ENCODE results near the gene THAP10.

Gene THAP10

GRCh38 chr15:70854666-70854976, 37.6 kb downstream of the THAP10 start:
- Histone ChIP-seq H3K27ac (ENCODE audit: insufficient read depth, low read depth, low read length, poor library complexity, severe bottlenecking) (no peak overlapping the region), H3K4me1 (ENCODE audit: control insufficient read depth, insufficient read depth, low read length) (no peaks in the 10 kb centered on the region), H3K9me3 (ENCODE audit: control insufficient read depth, low read length) (no peaks in the 10 kb centered on the region), H3K27me3 (ENCODE audit: control insufficient read depth, insufficient read depth, low read length, poor library complexity, severe bottlenecking) (peaks cover 14% of the 10 kb centered on the region), H3K36me3 (ENCODE audit: control insufficient read depth, insufficient read depth, low read length) (no peaks in the 10 kb centered on the region), H3K4me3 (ENCODE audit: insufficient read depth, low read depth, low read length) (peak overlapping the region; percentile 81)
- WGBS, 2 experiments: 61 to 62% methylated on average over 4 of the region's 4 CpGs

- peaks cover 14% of the 10 kb centered on the region for H3K27me3 ChIP-seq (ENCODE audit: control insufficient read depth, insufficient read depth, low read length, poor library complexity, severe bottlenecking)
- H3K4me3 ChIP-seq (ENCODE audit: insufficient read depth, low read depth, low read length): peak within 1 kb of the TSS; percentile 81
- no peaks in the 10 kb centered on the region for H3K36me3 ChIP-seq (ENCODE audit: control insufficient read depth, insufficient read depth, low read length)
- no peaks in the 10 kb centered on the region for H3K4me1 ChIP-seq (ENCODE audit: control insufficient read depth, insufficient read depth, low read length)
- no peaks in the 10 kb centered on the region for H3K9me3 ChIP-seq (ENCODE audit: control insufficient read depth, low read length)
- WGBS, 2 experiments: 1% methylated on average over 78 of the region's 78 CpGs
- H3K27ac ChIP-seq (ENCODE audit: insufficient read depth, low read depth, low read length, poor library complexity, severe bottlenecking): no peak within 1 kb of the TSS
These were observed 38.1 kb downstream of the THAP10 start, which contains the start of gene LARP6 for GRCh38 chr15:70853973-70854665. TSS of gene LARP6 (minus strand) at chr15:70854157. CDS start at chr15:70854088, 69 bp downstream.

- no peak overlapping the region for H3K27ac ChIP-seq (ENCODE audit: insufficient read depth, low read depth, low read length, poor library complexity, severe bottlenecking)
- no peaks in the 10 kb centered on the region for H3K4me1 ChIP-seq (ENCODE audit: control insufficient read depth, insufficient read depth, low read length)
- no peaks in the 10 kb centered on the region for H3K9me3 ChIP-seq (ENCODE audit: control insufficient read depth, low read length)
- H3K27me3 ChIP-seq (ENCODE audit: control insufficient read depth, insufficient read depth, low read length, poor library complexity, severe bottlenecking): peaks cover 14% of the 10 kb centered on the region
- H3K36me3 ChIP-seq (ENCODE audit: control insufficient read depth, insufficient read depth, low read length): no peaks in the 10 kb centered on the region
- peak overlapping the region; percentile 81 for H3K4me3 ChIP-seq (ENCODE audit: insufficient read depth, low read depth, low read length)
- WGBS, 2 experiments: 1% methylated on average over 54 of the region's 54 CpGs
These were observed 38.8 kb downstream of the THAP10 start for GRCh38 chr15:70853318-70853972.

GRCh38 chr15:70852501-70853317, 39.5 kb downstream of the THAP10 start:
- 68 to 74% methylated on average over 9 of the region's 11 CpGs for WGBS, 2 experiments
- peaks cover 14% of the 10 kb centered on the region for H3K27me3 ChIP-seq (ENCODE audit: control insufficient read depth, insufficient read depth, low read length, poor library complexity, severe bottlenecking)
- no peak overlapping the region for H3K27ac ChIP-seq (ENCODE audit: insufficient read depth, low read depth, low read length, poor library complexity, severe bottlenecking)
- H3K36me3 ChIP-seq (ENCODE audit: control insufficient read depth, insufficient read depth, low read length): no peaks in the 10 kb centered on the region
- H3K4me3 ChIP-seq (ENCODE audit: insufficient read depth, low read depth, low read length): peak overlapping the region; percentile 81
- no peaks in the 10 kb centered on the region for H3K9me3 ChIP-seq (ENCODE audit: control insufficient read depth, low read length)
- H3K4me1 ChIP-seq (ENCODE audit: control insufficient read depth, insufficient read depth, low read length): no peaks in the 10 kb centered on the region

- Histone ChIP-seq H3K9me3 (ENCODE audit: control insufficient read depth, low read length) (no peaks in the 10 kb centered on the region), H3K36me3 (ENCODE audit: control insufficient read depth, insufficient read depth, low read length) (no peaks in the 10 kb centered on the region), H3K4me1 (ENCODE audit: control insufficient read depth, insufficient read depth, low read length) (no peaks in the 10 kb centered on the region), H3K27me3 (ENCODE audit: control insufficient read depth, insufficient read depth, low read length, poor library complexity, severe bottlenecking) (peaks cover 14% of the 10 kb centered on the region), H3K4me3 (ENCODE audit: insufficient read depth, low read depth, low read length) (no peak overlapping the region), H3K27ac (ENCODE audit: insufficient read depth, low read depth, low read length, poor library complexity, severe bottlenecking) (no peak overlapping the region)
- 95% methylated on average over 6 of the region's 6 CpGs for WGBS, 2 experiments
These were observed 40.3 kb downstream of the THAP10 start for GRCh38 chr15:70851889-70852288.

GRCh38 chr15:70845602-70846360, 46.5 kb downstream of the THAP10 start:
- 95 to 96% methylated on average over 6 of the region's 6 CpGs for WGBS, 2 experiments
- H3K4me1 ChIP-seq (ENCODE audit: control insufficient read depth, insufficient read depth, low read length): no peaks in the 10 kb centered on the region
- H3K4me3 ChIP-seq (ENCODE audit: insufficient read depth, low read depth, low read length): no peak overlapping the region
- no peaks in the 10 kb centered on the region for H3K36me3 ChIP-seq (ENCODE audit: control insufficient read depth, insufficient read depth, low read length)
- H3K9me3 ChIP-seq (ENCODE audit: control insufficient read depth, low read length): no peaks in the 10 kb centered on the region
- H3K27me3 ChIP-seq (ENCODE audit: control insufficient read depth, insufficient read depth, low read length, poor library complexity, severe bottlenecking): no peaks in the 10 kb centered on the region
- H3K27ac ChIP-seq (ENCODE audit: insufficient read depth, low read depth, low read length, poor library complexity, severe bottlenecking): no peak overlapping the region

- H3K27ac ChIP-seq (ENCODE audit: insufficient read depth, low read depth, low read length, poor library complexity, severe bottlenecking): no peak overlapping the region
- no peaks in the 10 kb centered on the region for H3K4me1 ChIP-seq (ENCODE audit: control insufficient read depth, insufficient read depth, low read length)
- no peak overlapping the region for H3K4me3 ChIP-seq (ENCODE audit: insufficient read depth, low read depth, low read length)
- 93 to 98% methylated on average over 2 of the region's 2 CpGs for WGBS, 2 experiments
- no peaks in the 10 kb centered on the region for H3K9me3 ChIP-seq (ENCODE audit: control insufficient read depth, low read length)
- H3K27me3 ChIP-seq (ENCODE audit: control insufficient read depth, insufficient read depth, low read length, poor library complexity, severe bottlenecking): no peaks in the 10 kb centered on the region
- H3K36me3 ChIP-seq (ENCODE audit: control insufficient read depth, insufficient read depth, low read length): no peaks in the 10 kb centered on the region
These were observed 54.8 kb downstream of the THAP10 start for GRCh38 chr15:70837476-70837875.

GRCh38 chr15:70835841-70836240, 56.4 kb downstream of the THAP10 start:
- WGBS, 2 experiments: 96 to 100% methylated on average over 3 of the region's 3 CpGs
- H3K27ac ChIP-seq (ENCODE audit: insufficient read depth, low read depth, low read length, poor library complexity, severe bottlenecking): no peak overlapping the region
- H3K9me3 ChIP-seq (ENCODE audit: control insufficient read depth, low read length): no peaks in the 10 kb centered on the region
- no peak overlapping the region for H3K4me3 ChIP-seq (ENCODE audit: insufficient read depth, low read depth, low read length)
- H3K27me3 ChIP-seq (ENCODE audit: control insufficient read depth, insufficient read depth, low read length, poor library complexity, severe bottlenecking): no peaks in the 10 kb centered on the region
- no peaks in the 10 kb centered on the region for H3K4me1 ChIP-seq (ENCODE audit: control insufficient read depth, insufficient read depth, low read length)
- peaks cover 9% of the 10 kb centered on the region for H3K36me3 ChIP-seq (ENCODE audit: control insufficient read depth, insufficient read depth, low read length)

GRCh38 chr15:70835415-70835814, 56.8 kb downstream of the THAP10 start:
- H3K36me3 ChIP-seq (ENCODE audit: control insufficient read depth, insufficient read depth, low read length): peaks cover 9% of the 10 kb centered on the region
- H3K9me3 ChIP-seq (ENCODE audit: control insufficient read depth, low read length): no peaks in the 10 kb centered on the region
- no peak overlapping the region for H3K27ac ChIP-seq (ENCODE audit: insufficient read depth, low read depth, low read length, poor library complexity, severe bottlenecking)
- H3K4me1 ChIP-seq (ENCODE audit: control insufficient read depth, insufficient read depth, low read length): no peaks in the 10 kb centered on the region
- H3K4me3 ChIP-seq (ENCODE audit: insufficient read depth, low read depth, low read length): no peak overlapping the region
- WGBS, 2 experiments: 92 to 97% methylated on average over 6 of the region's 6 CpGs
- H3K27me3 ChIP-seq (ENCODE audit: control insufficient read depth, insufficient read depth, low read length, poor library complexity, severe bottlenecking): no peaks in the 10 kb centered on the region
